SK-N-SH (cell line): ENCODE results near the gene ARGLU1. TPM values are rescaled to one million over a fixed set of nuclear protein-coding genes. Genes with fewer than 3 reads are reported as not detected.

Source experiments
- CTCF ChIA-PET: fragments of 300-600, 350-600 bp; formaldehyde crosslinking; extraction: SDS; loops from one replicate; lab custom pipeline; 2021; lab: Yijun Ruan, JAX
- POLR2A ChIA-PET: fragments of 350-600 bp; sonication (Branson Sonifier 250); formaldehyde crosslinking; extraction: SDS; loops from one replicate; lab custom pipeline; 2020; ENCODE audit warnings: antibody characterized with exemption, inconsistent platforms; lab: Yijun Ruan, JAX
- DNase-seq: peaks from one replicate; pipeline ENCODE4 v3.0.0; 2012
- H2AFZ ChIP-seq: fragments of 200-600 bp; sonication (generic); 2 replicates; pipeline ENCODE4 v1.8.1; 2016; ENCODE audit warnings: antibody characterized with exemption, mild to moderate bottlenecking, low read depth
- H3F3A ChIP-seq: fragments of 200-600 bp; sonication (generic); replicated peaks from 2 replicates; pipeline ENCODE3; 2016; ENCODE audit warnings: antibody characterized with exemption, mild to moderate bottlenecking; ENCODE audit not compliant: insufficient read depth
- H3K27ac ChIP-seq, 2 experiments: fragments of 200-500 bp in 1 of 2; fragments of 200-600 bp in 1 of 2; sonication (Bioruptor generic) in 1 of 2; sonication (generic), shearing (Covaris generic) in 1 of 2; 2 replicates each; pipeline versions ENCODE4 v1.5.1 to v1.6.1; 2014 to 2016; ENCODE audit warnings: low read depth in 2 of 2, inconsistent platforms in 1 of 2, low read length in 1 of 2, mild to moderate bottlenecking in 1 of 2, mixed read lengths in 1 of 2
- H3K27me3 ChIP-seq: fragments of 200-600 bp; sonication (generic), shearing (Covaris generic); 2 replicates; pipeline ENCODE4 v1.6.1; 2016; ENCODE audit warnings: mixed run types; ENCODE audit not compliant: insufficient read depth
- H3K36me3 ChIP-seq, 2 experiments: fragments of 200-500 bp in 1 of 2; fragments of 200-600 bp in 1 of 2; sonication (Bioruptor generic) in 1 of 2; sonication (generic) in 1 of 2; replicated peaks in 1 of 2; 2 replicates each; pipeline versions ENCODE3 to v1.5.1; 2014 to 2016; ENCODE audit warnings: low read length in 1 of 2, mild to moderate bottlenecking in 1 of 2; ENCODE audit not compliant: insufficient read depth in 2 of 2, control insufficient read depth in 1 of 2
- H3K4me1 ChIP-seq, 2 experiments: fragments of 200-500 bp in 1 of 2; fragments of 200-600 bp in 1 of 2; sonication (Bioruptor generic) in 1 of 2; sonication (generic), shearing (Covaris generic) in 1 of 2; 2 replicates each; pipeline versions ENCODE4 v1.5.1 to v1.6.1; 2014 to 2016; ENCODE audit warnings: low read depth in 1 of 2, low read length in 1 of 2, mixed run types in 1 of 2; ENCODE audit not compliant: insufficient read depth in 2 of 2, control insufficient read depth in 1 of 2
- H3K4me2 ChIP-seq: fragments of 200-600 bp; sonication (generic), shearing (Covaris generic); 2 replicates; pipeline ENCODE4 v1.6.1; 2017; ENCODE audit warnings: mixed run types
- H3K4me3 ChIP-seq, 2 experiments: fragments of 200-500 bp in 1 of 2; fragments of 200-600 bp in 1 of 2; sonication (Bioruptor generic) in 1 of 2; sonication (generic), shearing (Covaris generic) in 1 of 2; 2 replicates each; pipeline versions ENCODE4 v1.5.1 to v1.8.1; 2014 to 2016; ENCODE audit warnings: low read depth in 2 of 2, inconsistent platforms in 1 of 2, low read length in 1 of 2, mild to moderate bottlenecking in 1 of 2, mixed read lengths in 1 of 2, moderate library complexity in 1 of 2
- H3K79me2 ChIP-seq: fragments of 200-600 bp; sonication (generic); 2 replicates; pipeline ENCODE4 v1.8.1; 2017; ENCODE audit warnings: mild to moderate bottlenecking; ENCODE audit not compliant: insufficient read depth
- H3K9ac ChIP-seq: fragments of 200-600 bp; sonication (generic); 2 replicates; pipeline ENCODE4 v1.6.1; 2017; ENCODE audit warnings: mixed run types
- H3K9me2 ChIP-seq: fragments of 200-600 bp; sonication (generic); 2 replicates; pipeline ENCODE4 v1.6.1; 2017; ENCODE audit warnings: mixed run types
- H3K9me3 ChIP-seq: fragments of 200-600 bp; sonication (generic); 2 replicates; pipeline ENCODE4 v1.6.1; 2017; ENCODE audit warnings: mixed run types, mild to moderate bottlenecking, moderate library complexity
- H4K20me1 ChIP-seq: fragments of 200-600 bp; sonication (generic); 2 replicates; pipeline ENCODE4 v1.6.1; 2017; ENCODE audit warnings: mild to moderate bottlenecking, mixed run types; ENCODE audit not compliant: insufficient read depth
- CHD2 ChIP-seq: fragments of 150-350 bp; IDR thresholded peaks from 2 replicates; pipeline ENCODE4 v1.6.1; 2018; ENCODE audit warnings: low read length; ENCODE audit not compliant: partially characterized antibody
- EP300 ChIP-seq, 2 experiments: IDR thresholded peaks; 2 replicates each; pipeline versions ENCODE4 v1.4.0 to v1.6.1; 2012; ENCODE audit warnings: borderline replicate concordance in 1 of 2, low read depth in 1 of 2, low read length in 1 of 2
- FOSL2 ChIP-seq: IDR thresholded peaks from 2 replicates; pipeline ENCODE4 v1.4.0; 2012; ENCODE audit warnings: low read depth, mild to moderate bottlenecking, moderate library complexity, borderline replicate concordance
- FOXM1 ChIP-seq: IDR thresholded peaks from 2 replicates; pipeline ENCODE4 v1.4.0; 2012; ENCODE audit warnings: low read depth, mild to moderate bottlenecking
- MEF2A ChIP-seq: IDR thresholded peaks from 2 replicates; pipeline ENCODE4 v1.4.0; 2012; ENCODE audit warnings: low read depth, borderline replicate concordance
- MXI1 ChIP-seq: IDR thresholded peaks from 2 replicates; pipeline ENCODE4 v1.6.1; 2012; ENCODE audit warnings: mild to moderate bottlenecking, low read depth, low read length, improper control_type of control experiment
- NFIC ChIP-seq: IDR thresholded peaks from 2 replicates; pipeline ENCODE4 v1.4.0; 2012; ENCODE audit warnings: borderline replicate concordance
- RFX5 ChIP-seq: IDR thresholded peaks from 2 replicates; pipeline ENCODE4 v1.6.1; 2012; ENCODE audit warnings: mild to moderate bottlenecking, improper control_type of control experiment, low read length
- SIN3A ChIP-seq: IDR thresholded peaks from 2 replicates; pipeline ENCODE4 v1.6.1; 2012; ENCODE audit warnings: low read depth, mild to moderate bottlenecking, low read length, moderate library complexity, borderline replicate concordance
- TEAD4 ChIP-seq: IDR thresholded peaks from 2 replicates; pipeline ENCODE4 v1.4.0; 2012; ENCODE audit warnings: mild to moderate bottlenecking, borderline replicate concordance; ENCODE audit not compliant: insufficient read depth
- USF1 ChIP-seq: IDR thresholded peaks from 2 replicates; pipeline ENCODE4 v1.4.0; 2012; ENCODE audit warnings: low read depth, borderline replicate concordance
- WGBS: methylation state at CpG from one replicate; pipeline ENCODE4 v1.1.6; 2017; ENCODE audit warnings: low lambda C conversion rate; 5-methylcytosine and 5-hydroxymethylcytosine counted together
- polyA plus RNA-seq, 3 experiments: library from polyadenylated mRNA; depleted of rRNA; stranded (reverse); fragments of >200 nt; gene quantifications; 2 replicates each; pipeline ENCODE4 v1.2.3, GENCODE V29; 2012
- TF ChIP-seq, protein P1 (sequence below): fragments of 150-350 bp; IDR thresholded peaks from 2 replicates; pipeline ENCODE4 v1.6.1; 2017; ENCODE audit warnings: antibody characterized with exemption, low read length, low read depth, borderline replicate concordance
- TF ChIP-seq, protein P2 (sequence below): IDR thresholded peaks from 2 replicates; pipeline ENCODE4 v1.6.1; 2012; ENCODE audit warnings: mild to moderate bottlenecking, low read depth, low read length, moderate library complexity

The ARGLU1 gene
- polyA plus RNA-seq, 1 of the 3 experiments (the other 2 are of a cell fraction), result 101 TPM

- no peak for TF ChIP-seq FOSL2
- TF ChIP-seq, protein P1, sequence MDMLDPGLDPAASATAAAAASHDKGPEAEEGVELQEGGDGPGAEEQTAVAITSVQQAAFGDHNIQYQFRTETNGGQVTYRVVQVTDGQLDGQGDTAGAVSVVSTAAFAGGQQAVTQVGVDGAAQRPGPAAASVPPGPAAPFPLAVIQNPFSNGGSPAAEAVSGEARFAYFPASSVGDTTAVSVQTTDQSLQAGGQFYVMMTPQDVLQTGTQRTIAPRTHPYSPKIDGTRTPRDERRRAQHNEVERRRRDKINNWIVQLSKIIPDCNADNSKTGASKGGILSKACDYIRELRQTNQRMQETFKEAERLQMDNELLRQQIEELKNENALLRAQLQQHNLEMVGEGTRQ, result no peak
Measured at GRCh38 chr13:106499896-106500295, 68.0 kb downstream of the ARGLU1 start (continued).

DNA sequence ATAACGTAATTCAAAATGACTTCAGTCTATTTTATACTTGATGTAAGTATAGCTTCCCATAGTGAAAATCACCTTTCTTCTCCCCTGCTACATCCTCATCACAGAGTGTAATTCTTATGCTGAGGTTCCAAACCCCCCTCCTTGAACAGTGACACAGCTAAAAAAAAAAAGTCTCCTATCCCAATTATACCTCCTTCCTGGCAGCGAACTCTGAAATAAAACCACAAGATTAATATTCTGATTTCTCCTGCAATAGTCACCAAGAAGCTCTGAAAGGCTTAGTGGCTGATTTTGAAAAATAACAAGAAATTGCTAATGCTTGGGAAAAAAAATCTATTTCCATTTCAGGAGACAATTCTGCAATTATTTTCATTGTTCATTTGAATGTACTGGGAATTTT lies 68.8 kb downstream of the ARGLU1 start:
- Histone ChIP-seq H2AFZ (0 out of 2 replicates have a peak overlapping the region, but pooled peaks have one; percentile 5), H3K4me1 (peaks cover 18 to 24% of the 10 kb centered on the region in 2 experiments), H3K27ac (peak overlapping the region in 1 of 2 experiments; percentile 48; a peak in 2 of 4 replicates), H4K20me1 (no peaks in the 10 kb centered on the region), H3K4me2 (peak overlapping the region; percentile 45), H3K9me2 (no peaks in the 10 kb centered on the region), H3K36me3 (peaks cover 5 to 7% of the 10 kb centered on the region in 2 experiments), H3K27me3 (no peaks in the 10 kb centered on the region), H3F3A (peaks cover 16% of the 10 kb centered on the region), H3K79me2 (no peaks in the 10 kb centered on the region), H3K4me3 (no peak overlapping the region), H3K9ac (no peak overlapping the region; the same call in 1 of the 2 replicates), H3K9me3 (no peaks in the 10 kb centered on the region)
- ChIA-PET CTCF (no interaction called here), POLR2A (no interaction called here)
- no peak for DNase-seq
- TF ChIP-seq SIN3A (no peak), RFX5 (no peak), CHD2 (no peak), NFIC (no peak; the same call in 1 of the 2 replicates), TEAD4 (no peak), MEF2A (no peak), MXI1 (no peak), USF1 (no peak), FOXM1 (no peak), EP300 (IDR thresholded peaks at IDR 0.05; ENCODE audit: borderline replicate concordance in 1 of 2, low read depth in 1 of 2, low read length in 1 of 2) (no peak)
- TF ChIP-seq, protein P2, sequence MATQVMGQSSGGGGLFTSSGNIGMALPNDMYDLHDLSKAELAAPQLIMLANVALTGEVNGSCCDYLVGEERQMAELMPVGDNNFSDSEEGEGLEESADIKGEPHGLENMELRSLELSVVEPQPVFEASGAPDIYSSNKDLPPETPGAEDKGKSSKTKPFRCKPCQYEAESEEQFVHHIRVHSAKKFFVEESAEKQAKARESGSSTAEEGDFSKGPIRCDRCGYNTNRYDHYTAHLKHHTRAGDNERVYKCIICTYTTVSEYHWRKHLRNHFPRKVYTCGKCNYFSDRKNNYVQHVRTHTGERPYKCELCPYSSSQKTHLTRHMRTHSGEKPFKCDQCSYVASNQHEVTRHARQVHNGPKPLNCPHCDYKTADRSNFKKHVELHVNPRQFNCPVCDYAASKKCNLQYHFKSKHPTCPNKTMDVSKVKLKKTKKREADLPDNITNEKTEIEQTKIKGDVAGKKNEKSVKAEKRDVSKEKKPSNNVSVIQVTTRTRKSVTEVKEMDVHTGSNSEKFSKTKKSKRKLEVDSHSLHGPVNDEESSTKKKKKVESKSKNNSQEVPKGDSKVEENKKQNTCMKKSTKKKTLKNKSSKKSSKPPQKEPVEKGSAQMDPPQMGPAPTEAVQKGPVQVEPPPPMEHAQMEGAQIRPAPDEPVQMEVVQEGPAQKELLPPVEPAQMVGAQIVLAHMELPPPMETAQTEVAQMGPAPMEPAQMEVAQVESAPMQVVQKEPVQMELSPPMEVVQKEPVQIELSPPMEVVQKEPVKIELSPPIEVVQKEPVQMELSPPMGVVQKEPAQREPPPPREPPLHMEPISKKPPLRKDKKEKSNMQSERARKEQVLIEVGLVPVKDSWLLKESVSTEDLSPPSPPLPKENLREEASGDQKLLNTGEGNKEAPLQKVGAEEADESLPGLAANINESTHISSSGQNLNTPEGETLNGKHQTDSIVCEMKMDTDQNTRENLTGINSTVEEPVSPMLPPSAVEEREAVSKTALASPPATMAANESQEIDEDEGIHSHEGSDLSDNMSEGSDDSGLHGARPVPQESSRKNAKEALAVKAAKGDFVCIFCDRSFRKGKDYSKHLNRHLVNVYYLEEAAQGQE, result no peak
- 71% methylated on average over 2 of the region's 2 CpGs for WGBS
